CD4-positive, alpha-beta T cell treated with Interleukin-15 for 4 hours (primary cell): ENCODE results near the gene TCP11L1.
"Not testable (repeated sequence)": the region's sequence is repeated elsewhere in the genome, so short reads cannot be mapped to it uniquely, and the experiment has no call there.

ENCODE experiments used
- DNase-seq: peaks from one replicate; pipeline ENCODE4 v3.0.0-alpha.2; 2020; ENCODE audit warnings: low spot score

The TCP11L1 gene

DNA sequence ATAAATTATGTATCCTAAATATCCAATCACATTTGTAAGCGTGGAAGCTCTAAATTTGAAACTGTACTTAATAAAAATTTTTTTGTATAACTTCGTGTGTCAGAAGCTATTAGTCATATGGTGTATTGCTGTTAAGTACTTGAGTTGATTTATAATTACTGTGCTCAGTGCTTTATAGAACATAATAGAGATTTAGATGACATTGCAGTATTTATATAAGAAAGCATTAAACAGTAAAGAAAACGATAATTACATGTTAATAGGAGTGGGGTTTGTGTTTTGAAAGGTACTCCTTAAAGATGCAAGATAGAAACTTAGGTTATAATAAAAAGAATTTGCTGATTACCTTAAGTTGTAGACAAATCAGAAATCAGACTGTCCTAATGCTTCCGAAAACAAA, 5.9 kb upstream of the TCP11L1 start:
- no peak for DNase-seq

- no peak for DNase-seq
Observed at GRCh38 chr11:33035011-33035410, 4.4 kb upstream of the TCP11L1 start.

DNA sequence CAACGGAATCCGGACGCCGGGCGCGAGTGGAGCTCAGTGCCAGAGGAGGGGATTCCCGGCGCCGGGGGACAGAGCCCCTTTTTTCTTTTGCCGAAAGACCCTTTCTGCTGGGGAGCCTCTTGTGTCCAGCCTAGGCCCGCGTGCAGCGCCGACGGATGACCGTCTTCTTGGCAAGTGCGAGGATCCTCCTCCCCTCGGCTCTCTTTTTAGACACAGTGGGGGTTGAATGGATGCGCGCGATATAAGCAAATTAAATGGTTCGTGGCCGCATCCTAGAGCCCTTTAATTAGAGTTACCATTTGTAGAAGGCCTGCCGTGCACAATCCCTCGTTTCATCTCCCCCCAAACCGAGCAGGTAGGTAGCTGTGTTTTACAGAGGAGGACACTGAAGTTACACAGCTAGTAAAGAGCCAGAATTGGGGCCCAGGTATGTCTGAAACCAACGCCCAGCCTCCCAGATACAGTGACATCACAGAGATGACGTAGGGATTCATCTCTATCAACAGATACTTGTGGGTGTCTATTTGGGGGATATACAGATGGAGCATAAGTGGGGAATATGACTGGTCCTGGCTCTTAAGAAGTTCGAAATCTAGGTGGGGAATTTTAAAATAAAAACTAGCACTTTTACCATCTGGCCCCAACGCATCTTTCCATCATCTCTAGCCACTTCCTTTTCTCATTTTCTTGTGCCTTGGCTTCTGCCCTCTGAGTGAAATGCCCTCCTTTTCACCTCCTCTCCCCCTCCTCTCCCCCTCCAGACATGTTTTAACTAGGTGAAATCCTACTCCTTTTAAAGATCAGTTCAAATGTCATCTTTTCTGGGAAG, 875 bp downstream of the TCP11L1 start:
- DNase-seq = peak; percentile 28

DNA sequence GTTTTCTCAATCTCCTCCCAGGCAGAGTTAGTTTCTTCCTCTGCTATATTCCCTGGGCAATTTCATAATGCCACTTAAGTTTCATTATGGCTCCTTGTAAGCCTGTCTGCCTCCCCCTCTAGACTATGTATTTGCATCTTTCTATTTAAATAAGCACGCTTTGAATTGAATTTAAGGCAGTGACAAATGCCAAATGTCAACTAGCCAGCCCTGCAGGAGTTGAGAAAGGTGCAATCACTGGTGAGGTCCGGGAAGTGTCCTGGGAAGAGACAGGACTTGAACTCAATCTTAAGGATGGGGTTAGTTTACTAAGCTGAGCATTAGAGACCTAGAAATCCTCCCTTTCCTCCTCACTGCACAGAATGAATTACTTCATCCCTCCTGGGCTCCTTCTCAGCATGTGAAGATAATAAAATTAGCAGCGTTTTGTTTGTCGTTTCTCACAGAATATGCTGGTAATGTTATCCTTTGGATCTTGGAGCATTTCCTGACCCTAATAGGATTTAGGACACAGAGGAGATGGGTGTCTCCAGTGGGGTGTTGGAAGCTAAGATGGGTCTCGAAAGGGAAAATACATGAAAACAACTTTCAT, 1.6 kb downstream of the TCP11L1 start:
- no peak for DNase-seq

DNA sequence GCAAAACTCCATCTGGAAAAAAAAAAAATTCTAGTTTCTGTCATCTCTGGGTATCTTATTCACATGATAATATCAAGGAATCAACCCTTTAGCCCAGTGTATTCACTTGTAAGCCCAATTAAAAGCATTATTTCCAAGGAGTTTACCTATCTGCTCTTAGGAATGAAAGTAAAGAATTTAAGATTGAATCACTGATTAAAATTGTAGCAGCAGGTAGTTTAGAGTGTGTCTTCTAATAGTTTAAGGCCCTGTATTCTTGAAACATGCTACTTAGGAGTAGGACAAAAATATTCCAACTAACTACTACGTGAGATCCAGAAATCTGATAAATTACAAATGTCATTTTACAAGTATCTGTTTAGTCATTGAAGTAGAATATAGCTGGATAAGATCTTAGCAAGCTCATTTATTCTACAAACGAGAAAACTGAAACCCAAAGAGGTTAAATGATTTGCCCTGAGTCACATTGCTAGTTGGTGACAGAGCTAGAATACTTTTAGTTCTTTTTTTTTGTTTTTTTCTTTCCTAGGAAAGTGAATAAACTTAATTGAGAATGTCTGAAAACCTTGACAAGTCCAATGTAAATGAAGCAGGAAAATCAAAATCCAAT, 4.0 kb downstream of the TCP11L1 start:
- no peak for DNase-seq

DNA sequence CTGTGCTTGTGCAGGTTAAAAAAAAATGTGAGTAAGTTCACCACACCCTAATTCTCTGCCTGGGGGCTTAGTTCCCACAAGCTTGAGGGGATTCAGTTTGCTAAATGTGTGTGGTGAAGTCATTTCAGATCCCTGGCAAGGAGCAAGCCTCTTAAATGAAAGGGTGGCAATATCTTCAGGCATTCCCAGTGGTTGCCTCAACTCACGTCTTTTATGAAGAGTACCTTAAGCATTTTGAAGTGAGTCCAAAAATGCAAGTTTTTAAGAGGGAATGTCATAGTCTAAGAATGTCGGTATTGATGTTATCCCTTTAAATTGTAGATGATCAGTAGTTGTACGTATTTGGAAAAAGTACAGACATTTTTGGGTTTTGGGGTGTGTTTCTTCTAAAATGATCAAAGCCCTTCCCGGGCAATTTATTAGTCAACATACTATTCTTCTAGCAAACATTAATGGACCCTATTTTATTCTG, 4.9 kb downstream of the TCP11L1 start:
- DNase-seq = no peak

GRCh38 chr11:33045551-33046255, 6.3 kb downstream of the TCP11L1 start:
- DNase-seq = no peak

GRCh38 chr11:33048701-33049100, 9.3 kb downstream of the TCP11L1 start:
- not testable (repeated sequence) for DNase-seq

- DNase-seq = not testable (repeated sequence)
Observed at GRCh38 chr11:33049565-33050408, 10.4 kb downstream of the TCP11L1 start.

GRCh38 chr11:33052231-33052630, 12.9 kb downstream of the TCP11L1 start:
- no peak for DNase-seq

DNA sequence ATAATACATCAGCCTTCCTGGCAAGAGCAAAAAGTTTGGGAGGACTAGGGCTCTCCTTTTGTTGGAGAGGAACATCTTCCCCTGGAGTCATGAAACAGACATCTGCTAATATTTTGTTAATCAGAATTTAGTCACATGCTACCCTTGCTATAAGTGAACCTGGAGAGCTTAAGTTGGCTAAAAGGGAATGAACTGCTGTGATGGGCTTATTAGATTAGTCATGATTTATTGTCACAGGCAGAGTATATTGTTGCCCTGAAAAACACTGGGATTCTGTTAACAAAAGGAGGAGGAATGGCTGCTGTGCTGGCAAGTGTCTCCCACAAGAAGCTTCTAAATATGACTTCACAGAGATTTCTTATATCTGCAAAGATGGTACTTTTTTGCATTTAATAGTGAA, 16.0 kb downstream of the TCP11L1 start:
- DNase-seq = no peak

- DNase-seq = no peak
Observed at GRCh38 chr11:33057284-33057683, 17.9 kb downstream of the TCP11L1 start.

GRCh38 chr11:33059331-33060007, 20.1 kb downstream of the TCP11L1 start:
- DNase-seq = no peak

GRCh38 chr11:33060271-33060670, 20.9 kb downstream of the TCP11L1 start:
- no peak for DNase-seq

- DNase-seq = no peak
Observed at GRCh38 chr11:33062137-33062536, 22.8 kb downstream of the TCP11L1 start.

- DNase-seq = peak; percentile 12
Observed at GRCh38 chr11:33063326-33063881, 24.0 kb downstream of the TCP11L1 start.

GRCh38 chr11:33064033-33064825, 24.9 kb downstream of the TCP11L1 start:
- DNase-seq = no peak

GRCh38 chr11:33064866-33065265, 25.5 kb downstream of the TCP11L1 start:
- DNase-seq = no peak

DNA sequence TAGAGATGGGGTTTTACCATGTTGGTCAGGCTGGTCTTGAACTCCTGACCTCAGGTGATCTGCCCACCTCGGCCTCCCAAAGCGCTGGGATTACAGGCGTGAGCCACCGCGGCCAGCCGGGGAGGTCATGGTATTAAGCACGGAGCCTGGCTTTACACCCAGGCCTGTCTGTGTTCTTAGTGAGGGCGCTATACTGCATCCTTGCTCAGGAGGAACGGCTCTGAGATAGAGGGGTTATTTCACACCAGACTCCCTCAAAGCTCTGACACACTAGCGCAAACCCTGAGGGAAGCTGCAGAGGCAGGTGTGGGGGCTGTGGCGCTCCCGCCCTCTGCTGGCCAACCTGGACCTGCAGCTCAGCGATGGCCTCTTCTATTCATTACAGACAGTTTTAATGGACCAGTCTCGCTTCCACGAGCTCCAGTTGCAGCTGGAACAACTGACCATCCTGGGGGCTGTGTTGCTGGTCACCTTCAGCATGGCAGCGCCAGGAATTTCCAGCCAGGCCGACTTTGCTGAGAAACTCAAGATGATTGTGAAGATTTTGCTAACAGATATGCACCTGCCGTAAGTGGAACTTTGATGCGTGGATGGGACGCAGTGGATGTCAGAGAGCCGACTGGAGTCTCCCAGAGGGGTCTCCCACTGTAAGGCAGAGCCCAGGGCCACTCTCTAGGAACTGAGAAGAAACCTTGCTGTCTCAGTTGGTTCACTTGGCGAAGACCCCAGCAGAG, 26.2 kb downstream of the TCP11L1 start:
- peak; percentile 69 for DNase-seq
